Vagina (tissue), 2 donors: ENCODE data around the gene PFN4.

Source experiments
- POLR2A ChIP-seq, 2 donors: fragments of 450-650 bp; IDR thresholded peaks; one replicate each; pipeline ENCODE4 v1.6.1; 2017; ENCODE audit warnings: antibody characterized with exemption in 2 of 2, mild to moderate bottlenecking in 2 of 2, moderate library complexity in 2 of 2
- POLR2AphosphoS5 ChIP-seq, 2 donors: sonication (generic); formaldehyde crosslinking; IDR thresholded peaks; one replicate each; pipeline ENCODE4 v1.9.0; 2017; ENCODE audit warnings: antibody characterized with exemption in 2 of 2, mild to moderate bottlenecking in 2 of 2, low read depth in 1 of 2; ENCODE audit not compliant: insufficient read depth in 1 of 2
- TF ChIP-seq, protein P1 (sequence below), 3 experiments: fragments of 450-650 bp in 2 of 3; fragments of 200-600 bp in 1 of 3; sonication (generic) in 1 of 3; IDR thresholded peaks; one replicate each; pipeline ENCODE4 v1.5.1; 2017 to 2019; ENCODE audit warnings: antibody characterized with exemption in 3 of 3, mild to moderate bottlenecking in 2 of 3, moderate library complexity in 2 of 3

DNA sequence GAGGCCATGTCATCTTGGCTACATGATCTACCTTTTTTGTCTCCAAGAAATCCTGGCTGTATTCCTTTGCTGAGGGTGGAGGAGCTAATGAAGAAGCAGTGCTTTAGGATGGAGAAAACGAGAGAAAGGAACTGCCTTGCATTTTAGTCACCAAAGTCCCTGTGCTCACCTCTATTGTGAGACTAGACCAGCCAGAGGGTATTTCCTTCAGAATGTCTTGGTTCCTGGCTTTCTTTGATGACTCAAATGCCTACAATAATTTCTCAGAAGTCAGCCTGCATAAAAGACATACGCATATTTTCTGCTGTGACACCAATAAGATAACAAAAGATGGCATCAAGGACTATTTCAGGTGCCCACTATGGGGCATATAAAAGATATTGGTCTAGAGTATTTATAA, 57.8 kb downstream of the PFN4 start:
- TF ChIP-seq POLR2A (IDR thresholded peaks at IDR 0.05) (no peak), POLR2AphosphoS5 (IDR thresholded peaks at IDR 0.05; ENCODE audit: insufficient read depth in 1 of 2, low read depth in 1 of 2) (no peak)
- TF ChIP-seq, protein P1, sequence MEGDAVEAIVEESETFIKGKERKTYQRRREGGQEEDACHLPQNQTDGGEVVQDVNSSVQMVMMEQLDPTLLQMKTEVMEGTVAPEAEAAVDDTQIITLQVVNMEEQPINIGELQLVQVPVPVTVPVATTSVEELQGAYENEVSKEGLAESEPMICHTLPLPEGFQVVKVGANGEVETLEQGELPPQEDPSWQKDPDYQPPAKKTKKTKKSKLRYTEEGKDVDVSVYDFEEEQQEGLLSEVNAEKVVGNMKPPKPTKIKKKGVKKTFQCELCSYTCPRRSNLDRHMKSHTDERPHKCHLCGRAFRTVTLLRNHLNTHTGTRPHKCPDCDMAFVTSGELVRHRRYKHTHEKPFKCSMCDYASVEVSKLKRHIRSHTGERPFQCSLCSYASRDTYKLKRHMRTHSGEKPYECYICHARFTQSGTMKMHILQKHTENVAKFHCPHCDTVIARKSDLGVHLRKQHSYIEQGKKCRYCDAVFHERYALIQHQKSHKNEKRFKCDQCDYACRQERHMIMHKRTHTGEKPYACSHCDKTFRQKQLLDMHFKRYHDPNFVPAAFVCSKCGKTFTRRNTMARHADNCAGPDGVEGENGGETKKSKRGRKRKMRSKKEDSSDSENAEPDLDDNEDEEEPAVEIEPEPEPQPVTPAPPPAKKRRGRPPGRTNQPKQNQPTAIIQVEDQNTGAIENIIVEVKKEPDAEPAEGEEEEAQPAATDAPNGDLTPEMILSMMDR (IDR thresholded peaks at IDR 0.05) = no peak
